Stimulated activated CD4-positive, alpha-beta T cell treated with anti-CD3 and anti-CD28 coated beads, Interleukin-4, amount 100 ng/mL, for 48 hours (primary cell): Measurements from ENCODE around the gene ZNG1B.
"Not testable (repeated sequence)": the region's sequence is repeated elsewhere in the genome, so short reads cannot be mapped to it uniquely, and the experiment has no call there.

Source experiments
- DNase-seq, 2 donors: peaks; one replicate each; pipeline ENCODE4 v3.0.0-alpha.2; 2020; ENCODE audit warnings: low read depth in 2 of 2

The ZNG1B gene

DNA sequence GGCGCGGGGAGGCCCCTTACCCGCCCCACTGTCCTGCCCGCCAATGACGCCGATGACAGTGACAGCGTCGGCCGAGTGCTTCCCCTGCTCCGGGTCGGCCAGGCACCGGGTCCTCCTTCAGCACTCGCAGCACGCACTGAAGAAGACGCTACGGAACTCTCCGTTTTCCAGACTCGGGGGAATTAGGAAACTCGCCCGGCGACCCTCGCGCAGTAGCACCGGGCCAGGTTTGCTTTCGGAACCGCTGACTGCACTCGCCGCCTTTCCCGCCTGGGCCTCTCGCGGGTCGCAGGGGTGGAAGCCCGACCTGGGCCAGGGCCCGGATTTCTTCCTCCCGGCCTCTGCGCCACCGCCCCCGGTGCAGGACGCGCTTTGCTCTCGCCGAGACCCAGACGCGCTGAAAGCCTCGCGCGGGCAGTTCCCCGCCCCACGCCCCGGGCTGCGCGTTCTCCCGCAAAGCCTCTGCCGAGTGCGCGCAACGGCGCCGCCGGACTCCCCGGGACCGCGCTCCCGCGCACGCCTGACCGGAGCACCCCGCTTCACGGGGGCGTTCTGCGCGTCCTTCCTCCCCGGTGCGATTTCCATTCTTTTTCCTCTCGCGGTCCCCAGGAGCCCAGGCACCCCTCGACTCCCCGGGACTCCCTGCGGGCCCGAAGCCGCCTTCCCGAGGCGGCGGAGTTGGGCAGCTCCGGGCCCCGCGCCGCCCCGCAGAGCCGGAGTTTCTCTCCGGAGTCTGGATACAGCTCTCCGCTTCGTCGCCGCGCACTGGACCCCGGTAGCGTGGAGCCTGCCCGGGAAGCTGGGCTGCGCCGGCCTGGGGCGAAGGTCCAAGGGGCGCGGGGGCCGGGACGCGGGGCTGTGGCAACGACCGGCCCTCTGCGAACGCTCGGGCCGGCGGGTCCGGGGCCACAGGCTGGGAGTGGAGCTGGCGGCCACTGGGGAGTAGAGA lies 65.9 kb downstream of the ZNG1B start:
- DNase-seq, result not testable (repeated sequence)

DNA sequence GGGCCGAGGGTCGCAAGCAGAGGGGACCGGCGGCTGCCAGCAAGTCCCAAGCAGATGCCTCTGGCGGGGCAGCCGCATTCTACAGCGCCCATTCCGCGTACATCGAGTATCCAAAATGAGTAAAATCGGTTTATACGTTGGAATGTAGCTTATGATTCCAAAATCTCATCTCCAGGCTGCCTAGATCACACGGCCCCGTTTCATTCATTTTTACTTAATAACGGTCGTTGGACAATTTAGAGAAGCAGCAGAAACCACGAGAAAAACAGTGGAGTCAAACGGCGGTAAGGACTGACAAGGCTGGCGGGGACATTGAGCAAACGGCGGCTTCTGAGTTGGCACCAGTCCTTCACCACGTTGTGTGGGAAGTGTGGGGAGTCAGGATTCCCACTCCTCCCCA lies 66.6 kb downstream of the ZNG1B start:
- DNase-seq, result not testable (repeated sequence)

DNA sequence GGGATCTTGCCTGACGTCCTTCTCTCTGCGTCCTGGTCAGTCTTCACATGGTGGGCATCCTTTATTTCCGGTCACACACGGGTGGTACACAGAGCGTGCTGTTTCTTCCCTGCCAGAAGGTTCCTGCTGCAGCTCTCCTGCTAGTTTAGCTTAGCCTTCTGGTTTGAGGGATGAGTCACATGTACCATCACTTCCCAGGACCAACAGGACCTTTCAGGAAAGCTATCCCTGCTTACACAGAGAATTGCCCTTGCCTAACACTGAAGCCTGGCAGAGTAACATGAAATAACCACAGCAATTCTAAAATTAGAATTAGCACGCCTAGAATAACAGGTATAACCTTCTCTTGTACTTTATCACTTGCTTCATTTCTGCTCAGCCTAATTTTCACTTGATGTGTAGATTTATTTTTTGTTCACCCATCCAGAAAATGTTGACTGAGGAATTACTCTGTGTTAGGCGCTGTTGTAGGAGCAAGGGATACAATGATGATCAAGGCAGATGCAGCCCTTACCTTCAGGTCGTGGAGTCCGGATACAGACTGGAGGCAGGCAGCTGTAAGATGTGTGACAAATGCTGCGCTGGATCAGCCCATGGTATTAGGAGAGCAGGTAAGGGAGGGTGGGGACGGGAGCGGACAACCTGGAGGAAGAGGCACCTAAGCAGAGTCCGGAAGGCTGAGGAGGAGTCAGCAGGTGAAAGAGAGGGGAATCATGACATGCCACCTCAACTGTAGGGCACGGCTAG lies 70.1 kb downstream of the ZNG1B start:
- DNase-seq, result not testable (repeated sequence)

DNA sequence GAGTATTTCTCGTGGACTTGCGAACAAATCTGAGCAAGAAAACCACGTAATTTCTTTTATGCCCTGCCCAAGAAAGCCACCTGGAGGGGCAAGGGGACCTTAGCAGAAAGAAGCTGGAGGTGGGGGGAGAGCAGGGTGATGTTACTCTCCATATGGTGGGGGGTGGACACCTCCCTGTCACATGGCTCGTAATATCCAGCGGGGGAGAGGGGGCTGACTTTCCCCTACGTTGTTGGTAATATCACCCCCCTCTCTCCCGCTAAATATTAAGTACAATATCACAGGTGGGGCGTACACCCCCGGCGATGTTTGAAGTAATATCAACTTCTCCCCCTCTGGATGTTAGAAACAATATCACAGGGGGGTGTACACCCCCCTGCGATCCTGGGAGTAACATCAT lies 70.7 kb downstream of the ZNG1B start:
- not testable (repeated sequence) for DNase-seq

DNA sequence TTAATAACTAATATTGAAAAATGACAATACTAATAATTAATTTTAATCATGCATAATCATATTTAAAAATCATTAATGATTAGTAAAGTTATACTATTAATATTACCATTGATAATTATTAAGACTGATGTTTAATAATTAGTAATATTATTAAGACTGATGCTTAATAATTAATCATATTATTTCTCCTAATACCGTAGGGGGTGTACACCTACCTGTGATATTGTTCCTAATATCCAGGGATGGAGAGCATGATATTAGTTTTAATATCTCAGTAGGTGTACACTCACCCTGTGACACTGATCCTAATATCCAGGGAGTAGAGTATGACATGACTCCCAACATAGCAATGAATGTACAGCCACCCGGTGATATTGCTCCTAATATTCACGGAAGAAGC lies 73.4 kb downstream of the ZNG1B start:
- DNase-seq, result not testable (repeated sequence)

DNA sequence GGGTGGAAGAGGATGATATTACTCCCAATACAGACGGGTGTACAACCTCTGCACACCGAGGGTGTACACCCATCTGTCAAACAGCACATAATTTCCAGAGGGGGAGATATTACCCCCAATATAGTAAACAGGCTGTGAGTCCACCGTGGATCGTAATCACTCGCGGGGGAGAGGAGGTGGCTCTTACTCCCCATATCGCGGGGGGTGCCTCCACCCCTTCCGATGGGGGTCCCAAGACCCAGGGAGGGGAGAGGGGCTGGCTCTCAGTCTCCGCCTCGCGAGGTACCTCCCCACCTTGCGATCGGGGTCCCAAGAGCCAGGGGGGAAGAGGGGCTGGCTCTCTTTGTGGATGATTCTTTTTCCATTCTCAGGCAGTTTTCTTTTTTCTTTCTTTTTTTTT lies 74.4 kb downstream of the ZNG1B start:
- not testable (repeated sequence) for DNase-seq

DNA sequence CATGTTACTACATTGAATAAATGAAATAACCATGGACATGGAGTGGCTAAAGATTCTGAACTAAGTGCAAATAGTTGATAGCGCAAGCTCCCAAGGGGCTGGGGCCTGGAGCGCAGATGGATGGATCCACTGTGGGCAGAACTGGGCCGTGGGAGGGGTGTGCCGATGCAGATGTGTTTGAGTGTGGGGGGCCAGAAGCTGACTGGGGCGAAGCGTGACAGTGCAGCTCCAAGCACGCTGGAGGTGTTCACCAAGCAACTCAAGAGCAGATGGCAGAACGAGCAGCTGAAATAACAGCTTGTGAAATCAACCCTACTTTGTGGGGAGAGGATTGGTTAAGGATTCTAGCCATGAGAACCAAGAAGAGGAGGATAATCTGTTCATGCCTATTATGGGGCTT lies 78.0 kb downstream of the ZNG1B start:
- DNase-seq, result not testable (repeated sequence)

DNA sequence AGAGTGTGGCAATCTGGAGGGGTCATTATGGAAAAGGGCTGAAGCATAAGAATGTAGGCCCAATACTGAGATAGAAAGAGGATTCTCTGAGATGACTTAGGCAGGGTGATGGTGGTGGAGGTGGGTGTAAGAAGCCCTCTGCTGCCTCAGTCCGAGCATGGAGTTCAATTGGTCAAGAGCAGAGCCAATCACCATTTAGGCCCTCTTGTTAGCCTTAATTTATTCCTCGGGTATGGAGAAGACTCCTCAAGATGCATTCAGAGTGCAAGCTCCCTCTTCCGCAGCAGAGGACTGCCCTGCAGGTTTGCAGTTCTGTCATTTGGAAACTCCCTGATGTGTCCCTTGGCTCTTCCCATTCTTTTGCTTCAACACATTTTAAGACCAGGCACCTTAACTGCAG lies 78.5 kb downstream of the ZNG1B start:
- not testable (repeated sequence) for DNase-seq

DNA sequence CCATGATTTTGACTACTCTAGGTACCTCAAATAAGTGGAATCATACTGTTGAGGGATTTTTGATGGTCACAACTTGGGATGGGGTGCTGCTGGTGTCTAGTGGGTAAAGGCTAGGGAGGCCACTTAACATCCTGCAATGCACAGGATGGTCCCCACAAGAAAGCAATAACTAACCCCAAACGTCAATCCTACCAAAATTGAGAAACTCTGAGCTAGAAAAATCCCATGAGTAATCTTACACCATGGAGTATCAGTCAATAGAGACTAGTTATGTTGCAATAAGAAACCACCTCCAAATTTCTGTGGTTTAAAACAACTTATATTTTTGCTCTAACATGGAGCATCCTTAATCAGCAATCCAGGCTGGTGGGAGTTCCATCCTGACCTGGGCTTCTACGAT lies 79.5 kb downstream of the ZNG1B start:
- not testable (repeated sequence) for DNase-seq

DNA sequence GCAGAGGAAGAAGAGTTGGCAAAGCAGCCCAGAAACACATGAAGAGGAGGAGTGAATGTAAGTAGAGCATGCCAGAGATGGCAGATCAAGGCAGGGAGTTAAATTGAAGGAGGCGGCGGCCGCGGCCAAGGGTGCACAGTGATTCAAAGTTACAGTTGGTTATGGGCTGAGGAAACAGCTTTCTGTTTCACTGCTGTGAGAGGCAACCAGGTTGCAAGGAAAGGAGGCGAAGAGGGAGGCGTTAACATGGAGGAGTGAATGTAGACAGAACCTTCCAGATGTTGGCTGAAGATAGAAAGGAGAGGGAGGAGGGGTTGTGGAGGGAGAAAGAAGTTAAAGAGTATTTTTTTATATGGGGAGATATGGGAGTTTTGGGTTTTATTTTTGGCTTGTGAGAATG lies 83.3 kb downstream of the ZNG1B start:
- DNase-seq, result not testable (repeated sequence)

DNA sequence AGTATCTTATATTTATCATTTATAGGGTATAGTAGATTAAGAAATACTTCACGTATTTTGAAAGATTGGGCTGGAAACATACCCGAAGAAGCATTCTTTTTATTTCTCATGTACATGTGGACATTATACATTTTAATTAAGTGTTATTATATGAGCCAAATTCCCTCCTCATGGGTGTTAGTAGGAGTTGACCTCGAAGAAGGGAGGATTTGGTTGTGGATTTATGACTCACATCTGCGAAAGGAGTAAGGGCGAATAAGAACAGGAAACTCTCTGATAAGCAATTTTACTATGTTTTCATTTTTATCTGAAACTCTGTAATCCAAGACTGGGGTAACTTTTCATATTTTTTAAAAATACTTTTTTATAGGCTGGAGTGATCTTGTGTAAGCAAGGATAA lies 84.0 kb downstream of the ZNG1B start:
- DNase-seq, result not testable (repeated sequence)

DNA sequence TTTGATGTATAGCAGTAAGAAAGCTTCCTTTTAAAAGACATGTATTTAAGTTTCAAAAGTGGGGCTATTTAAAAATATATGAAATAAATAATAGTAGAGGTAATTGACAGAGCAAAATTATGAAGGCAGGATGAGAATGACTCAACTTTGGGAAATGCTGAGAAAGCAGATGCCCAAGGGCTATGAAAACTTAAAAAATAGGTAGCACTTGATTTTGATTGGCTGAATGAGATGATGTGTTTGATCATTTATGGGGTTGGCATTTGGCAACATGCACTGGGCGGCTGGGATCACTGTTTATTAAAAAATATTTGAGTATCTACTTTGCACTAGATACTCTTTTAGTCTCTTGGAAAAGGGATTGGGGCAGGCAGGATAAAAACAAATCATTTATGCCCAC lies 87.5 kb downstream of the ZNG1B start:
- DNase-seq, result not testable (repeated sequence)

DNA sequence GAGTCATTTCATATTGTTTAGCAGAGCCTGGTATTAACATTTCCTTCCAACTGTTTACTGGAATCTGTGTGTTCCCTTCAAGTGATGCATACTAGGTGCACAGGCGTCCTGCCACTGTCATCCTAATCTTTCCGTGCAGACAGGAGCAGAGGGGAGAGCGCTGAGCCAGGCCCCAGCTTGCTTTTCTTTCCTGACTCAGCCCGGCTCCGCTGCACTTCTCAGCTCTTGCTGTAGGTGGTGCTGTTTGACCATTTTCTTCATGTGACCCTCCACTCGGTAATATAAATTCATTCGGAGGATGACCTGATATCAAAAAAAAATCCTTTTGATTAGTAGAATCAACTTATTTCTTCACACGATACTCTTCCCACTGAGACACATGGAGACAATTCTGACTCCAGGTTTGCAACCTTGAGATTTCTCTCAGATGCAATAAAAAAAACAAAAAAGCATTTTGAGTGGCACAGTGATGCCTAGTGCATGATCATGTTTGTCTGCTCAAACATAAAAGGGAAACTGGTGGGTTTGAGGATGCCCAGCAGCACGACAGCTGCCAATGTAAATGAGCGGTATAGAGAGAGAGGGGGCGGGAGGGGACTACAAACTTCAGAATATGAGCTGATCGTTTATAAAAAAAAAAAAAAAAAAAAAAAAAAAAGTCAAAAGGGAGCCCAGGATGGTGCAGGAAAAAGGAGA lies 90.0 kb downstream of the ZNG1B start:
- DNase-seq, result not testable (repeated sequence)

DNA sequence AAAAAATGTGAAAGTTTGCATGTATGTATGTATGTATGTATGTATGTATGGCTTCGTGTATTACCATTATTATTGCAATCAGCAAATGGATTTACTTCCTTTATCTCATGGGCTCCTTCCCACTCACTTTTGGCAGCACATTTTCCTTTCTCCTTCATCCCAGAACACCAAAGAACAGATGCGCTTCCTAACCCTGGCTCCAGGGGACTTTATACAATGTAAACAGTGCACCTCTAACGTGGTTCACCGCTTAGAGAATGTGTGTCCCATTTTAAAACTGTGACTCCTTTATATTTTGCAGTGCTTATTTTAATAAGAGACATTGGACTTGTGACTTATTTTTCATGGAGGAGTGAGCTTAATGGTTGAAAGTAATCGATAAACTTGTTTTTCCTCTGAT lies 90.6 kb downstream of the ZNG1B start:
- not testable (repeated sequence) for DNase-seq

DNA sequence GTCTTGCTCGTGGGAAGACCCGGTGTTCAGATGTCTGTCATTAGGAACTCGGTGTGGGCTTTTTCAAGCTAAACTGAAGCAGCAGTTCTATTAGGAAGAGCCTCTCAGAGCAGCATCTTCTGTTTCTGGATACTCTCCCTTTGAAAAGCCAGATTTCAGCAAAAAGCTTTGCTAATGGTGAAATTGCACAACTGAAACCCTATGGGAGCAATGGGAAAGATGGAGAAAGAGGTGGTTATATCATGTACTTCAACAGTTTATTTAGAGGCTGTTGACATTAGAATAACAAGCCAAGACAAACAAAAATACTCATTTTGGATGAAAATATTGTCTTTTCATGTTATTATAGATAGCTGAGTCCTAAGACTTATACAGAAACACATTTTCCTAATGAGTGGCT lies 91.4 kb downstream of the ZNG1B start:
- not testable (repeated sequence) for DNase-seq

DNA sequence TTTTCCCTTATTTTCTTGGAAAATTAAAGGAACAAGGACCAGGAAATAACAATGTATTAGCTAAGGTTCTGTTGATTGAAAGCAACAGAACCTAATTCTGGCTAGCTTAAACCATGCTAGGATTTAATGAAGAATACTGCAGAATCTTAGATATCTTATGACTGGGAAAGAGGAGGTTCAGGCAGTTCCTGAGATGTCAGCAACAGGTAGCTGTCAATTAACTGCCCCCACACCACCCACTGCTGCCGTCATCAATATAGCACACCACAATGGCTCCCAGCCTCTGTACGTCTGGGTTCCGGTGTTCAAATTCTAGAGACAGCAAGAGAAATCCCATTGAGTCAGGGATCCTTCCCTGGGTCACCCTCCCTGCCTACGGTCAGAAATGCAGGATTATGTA lies 95.5 kb downstream of the ZNG1B start:
- not testable (repeated sequence) for DNase-seq

DNA sequence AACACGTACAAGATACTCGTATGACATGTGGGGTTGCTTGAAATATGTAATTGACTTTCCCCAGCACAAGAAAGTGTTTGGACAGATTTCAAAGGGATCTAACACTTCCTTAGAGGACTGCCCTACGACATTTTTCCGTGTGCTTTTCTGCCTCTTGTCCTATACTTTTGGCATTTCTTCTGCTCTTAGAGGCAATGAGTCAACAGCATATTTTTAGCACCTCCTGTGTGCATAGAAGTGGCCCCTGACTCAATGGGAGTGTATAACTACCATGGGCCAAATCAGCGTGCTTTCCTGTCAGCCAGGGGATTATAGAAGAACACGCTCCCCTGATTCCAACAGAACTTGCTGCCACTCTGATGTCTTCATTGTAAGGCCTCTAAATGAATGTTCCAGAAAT lies 99.1 kb downstream of the ZNG1B start:
- not testable (repeated sequence) for DNase-seq

DNA sequence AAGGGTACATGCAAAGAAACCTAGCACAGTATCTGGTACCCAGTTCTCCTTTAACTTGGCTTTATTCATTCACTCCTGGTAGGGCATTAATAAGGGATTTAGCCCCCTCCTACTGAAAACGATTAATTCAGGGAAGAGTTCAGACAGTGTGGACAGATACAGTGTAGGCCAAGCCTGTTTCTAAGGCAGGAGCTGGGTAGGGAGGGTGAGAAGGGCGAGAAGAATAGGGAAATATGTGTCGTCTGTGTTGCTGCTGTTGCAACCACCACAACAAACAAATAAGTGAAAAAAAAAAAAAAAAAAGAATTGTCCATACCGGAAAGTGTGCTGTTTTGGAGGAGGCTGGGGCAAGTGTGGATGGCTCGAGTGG lies 103.3 kb downstream of the ZNG1B start:
- not testable (repeated sequence) for DNase-seq

DNA sequence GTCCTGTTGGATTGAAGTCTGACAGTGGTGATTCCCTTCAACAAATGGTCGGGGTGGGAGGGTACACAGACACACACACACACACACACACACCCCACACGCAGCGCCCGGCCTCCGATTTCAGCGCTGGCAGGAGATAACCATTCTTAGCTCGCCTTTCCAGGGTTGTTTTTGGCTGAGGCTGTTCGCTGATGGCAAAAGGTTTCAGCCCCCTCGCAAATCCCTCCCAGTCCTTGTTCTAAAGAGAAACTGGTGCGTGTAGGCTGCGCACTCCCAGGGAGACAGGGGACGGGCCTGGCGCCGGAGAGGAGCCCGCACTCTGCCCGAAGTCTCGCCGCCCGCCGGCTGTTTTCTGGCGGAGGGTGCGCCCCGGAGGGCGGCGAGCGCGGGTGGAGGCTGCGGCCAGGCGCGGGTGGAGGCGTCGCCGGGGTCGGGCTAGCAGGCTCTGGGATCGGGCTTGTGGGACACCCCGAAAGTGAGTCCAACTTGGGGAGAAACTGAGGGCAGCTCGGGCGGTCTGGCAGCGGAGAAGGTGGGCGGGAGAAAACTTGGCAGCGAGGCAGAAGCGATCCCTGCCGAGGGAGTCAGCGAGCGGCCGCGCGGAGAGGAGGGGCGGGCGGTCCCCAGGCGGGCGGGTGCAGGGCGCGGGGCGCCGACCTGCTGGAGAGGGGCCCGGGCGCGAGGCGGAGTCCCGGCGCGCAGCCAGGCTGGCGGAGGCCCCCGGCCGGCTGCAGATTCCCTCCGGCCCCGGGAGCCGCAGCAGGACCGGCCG lies 103.9 kb downstream of the ZNG1B start:
- DNase-seq, result not testable (repeated sequence)

DNA sequence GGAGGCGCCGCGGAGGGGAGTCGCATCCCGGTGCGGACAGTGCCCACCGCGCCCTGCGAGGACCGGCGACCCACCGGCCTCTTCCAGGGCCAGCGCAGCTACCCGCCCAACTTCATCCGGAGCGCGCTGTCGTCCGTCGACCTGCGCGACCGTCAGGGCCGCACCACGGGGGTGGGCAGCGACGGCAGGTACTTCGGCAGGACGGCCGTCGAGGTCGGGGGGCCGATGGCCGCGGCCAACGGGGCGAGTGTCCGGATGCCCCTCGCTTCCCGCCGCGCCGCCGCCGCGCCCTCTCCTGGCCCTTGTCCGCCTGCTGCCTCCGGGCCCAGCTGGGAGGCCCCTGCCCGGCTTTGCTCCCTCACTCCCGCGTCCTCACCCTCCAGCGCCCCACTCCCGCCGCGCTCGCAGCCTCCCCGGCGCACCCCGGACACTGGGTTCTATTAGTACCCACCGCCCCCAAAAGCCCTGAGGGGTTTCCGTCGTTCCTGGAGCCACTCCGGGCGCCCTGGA lies 104.5 kb downstream of the ZNG1B start:
- DNase-seq, result not testable (repeated sequence)

DNA sequence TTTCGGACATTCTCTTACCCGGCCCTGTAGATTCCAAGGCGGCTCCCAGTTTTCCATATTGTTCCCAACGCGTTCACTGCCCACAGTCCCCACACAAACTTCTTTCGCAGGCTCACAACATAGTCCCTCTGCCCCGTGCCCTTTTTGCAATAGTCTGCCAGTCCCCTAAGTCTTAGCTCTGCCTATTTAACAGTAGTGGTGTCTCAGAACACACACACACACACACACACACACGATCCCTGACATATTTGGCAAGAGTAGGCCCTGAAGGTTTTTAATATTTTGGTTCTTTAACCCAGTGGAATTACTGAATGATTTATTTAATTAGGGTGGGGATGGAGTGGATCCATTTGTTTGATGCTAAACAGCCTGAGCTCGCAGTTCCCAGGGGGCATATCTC lies 105.0 kb downstream of the ZNG1B start:
- DNase-seq, result not testable (repeated sequence)
